SK-N-SH treated with all-trans-retinoic acid at 6 μM for 48 hours (cell line): ENCODE measurements around the gene UQCR11.

Experiments used
- CREB5 ChIP-seq: fragments of 250-450 bp; sonication (Bioruptor Pico); IDR thresholded peaks from 2 replicates; pipeline ENCODE4 v1.5.1; 2020; ENCODE audit warnings: low read depth, mild to moderate bottlenecking, moderate library complexity
- PATZ1 ChIP-seq: fragments of 250-450 bp; sonication (Bioruptor Pico); IDR thresholded peaks from 2 replicates; pipeline ENCODE4 v1.8.0; 2020; ENCODE audit warnings: mild to moderate bottlenecking, moderate library complexity, borderline replicate concordance
- RARB ChIP-seq: fragments of 250-450 bp; sonication (Bioruptor Pico); IDR thresholded peaks from 2 replicates; pipeline ENCODE4 v1.8.0; 2021; ENCODE audit warnings: mild to moderate bottlenecking, moderate library complexity
- TOX ChIP-seq: fragments of 250-450 bp; sonication (Bioruptor Pico); IDR thresholded peaks from 2 replicates; pipeline ENCODE4 v1.8.0; 2021; ENCODE audit warnings: mild to moderate bottlenecking, moderate library complexity, borderline replicate concordance

GRCh38 chr19:1563251-1563650 lies 42.0 kb downstream of the UQCR11 start:
- TF ChIP-seq TOX (CRISPR knock-in tag) (no peak), CREB5 (CRISPR knock-in tag) (no peak), RARB (CRISPR knock-in tag) (no peak), PATZ1 (no peak)
